ENCODE measurements around the gene CDCA5.
A peak's percentile ranks its signal among the peaks of the same experiment; 100 is the strongest.

CDCA5 gene

DNA sequence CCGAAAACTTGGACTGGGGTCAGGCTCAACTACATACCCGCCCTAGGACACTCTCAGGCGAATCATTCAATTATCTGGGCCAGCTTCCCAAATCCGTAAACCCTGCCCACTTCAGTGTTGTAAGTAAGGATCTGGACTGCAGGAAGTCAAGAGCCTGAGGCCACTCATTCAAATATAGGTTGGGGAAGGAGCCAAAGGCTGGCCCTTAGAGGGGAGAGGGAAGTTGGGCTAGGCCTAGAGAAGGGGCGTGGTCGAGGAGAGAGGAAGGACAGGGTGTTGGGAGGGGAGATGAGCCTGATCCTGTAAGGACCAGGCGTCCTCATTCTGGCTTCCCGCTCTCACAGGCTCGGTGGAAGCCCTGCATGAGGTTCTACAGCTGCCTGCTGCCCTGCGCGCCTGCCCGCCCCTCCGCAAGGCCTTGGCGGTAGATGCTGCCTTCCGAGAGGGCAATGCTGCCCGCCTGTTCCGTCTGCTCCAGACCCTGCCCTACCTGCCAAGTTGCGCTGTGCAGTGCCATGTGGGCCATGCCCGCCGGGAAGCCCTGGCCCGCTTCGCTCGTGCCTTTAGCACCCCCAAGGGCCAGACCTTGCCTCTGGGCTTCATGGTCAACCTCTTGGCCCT is 39.8 kb downstream of the CDCA5 start:
- no peak for DNase-seq (ENCODE audit: low read depth)

DNA sequence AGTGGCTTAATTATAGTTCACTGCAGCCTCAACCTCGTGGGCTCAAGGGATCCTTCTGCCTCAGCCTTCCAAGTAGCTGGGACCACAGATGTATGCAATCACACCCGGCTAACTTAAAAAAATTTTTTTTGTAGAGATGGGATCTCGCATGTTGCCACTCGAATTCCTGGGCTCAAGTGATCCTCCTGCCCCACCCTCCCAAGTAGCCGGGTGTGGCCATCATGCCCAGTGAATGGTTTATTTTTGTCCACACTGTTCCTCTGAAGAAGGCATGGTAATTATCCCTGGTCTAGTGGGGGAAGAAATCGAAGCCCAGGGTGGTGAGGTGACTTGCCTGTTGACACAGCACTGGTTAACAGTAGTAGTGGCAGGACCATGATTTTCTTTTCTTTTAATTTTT is 40.9 kb downstream of the CDCA5 start:
- no peak for DNase-seq (ENCODE audit: low read depth)

GRCh38 chr11:65040847-65041622 is 42.8 kb downstream of the CDCA5 start, which contains the start of gene SAC3D1:
TSS of gene SAC3D1 (plus strand) at chr11:65041210. CDS start at chr11:65041293, 83 bp downstream.
- DNase-seq (ENCODE audit: low read depth), result peak; percentile 76

- no peak for DNase-seq (ENCODE audit: low read depth)
Observed at GRCh38 chr11:65040520-65040846, 43.4 kb downstream of the CDCA5 start.

GRCh38 chr11:65036931-65037330 is 46.9 kb downstream of the CDCA5 start:
- DNase-seq (ENCODE audit: low read depth), result no peak

DNA sequence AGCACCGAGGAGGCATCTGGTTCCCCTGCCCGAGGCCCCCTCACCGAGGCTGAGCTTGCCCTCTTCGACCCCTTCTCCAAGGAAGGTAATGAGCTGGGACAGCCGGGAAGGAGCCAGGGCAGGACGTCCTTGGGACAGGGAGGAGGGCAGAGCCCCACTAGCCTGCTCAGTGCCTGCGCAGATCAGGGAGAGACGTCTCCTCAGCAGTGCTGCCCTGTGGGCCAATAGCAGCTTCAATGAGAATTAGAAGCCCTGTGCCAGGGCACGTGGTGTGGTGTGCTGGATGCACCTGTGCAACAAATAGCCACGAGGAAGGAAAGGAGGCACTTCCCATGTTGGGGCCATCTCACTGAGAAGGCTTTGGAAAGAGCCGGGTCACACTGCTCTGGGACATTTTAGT is 48.3 kb downstream of the CDCA5 start:
- no peak for DNase-seq (ENCODE audit: low read depth)

DNA sequence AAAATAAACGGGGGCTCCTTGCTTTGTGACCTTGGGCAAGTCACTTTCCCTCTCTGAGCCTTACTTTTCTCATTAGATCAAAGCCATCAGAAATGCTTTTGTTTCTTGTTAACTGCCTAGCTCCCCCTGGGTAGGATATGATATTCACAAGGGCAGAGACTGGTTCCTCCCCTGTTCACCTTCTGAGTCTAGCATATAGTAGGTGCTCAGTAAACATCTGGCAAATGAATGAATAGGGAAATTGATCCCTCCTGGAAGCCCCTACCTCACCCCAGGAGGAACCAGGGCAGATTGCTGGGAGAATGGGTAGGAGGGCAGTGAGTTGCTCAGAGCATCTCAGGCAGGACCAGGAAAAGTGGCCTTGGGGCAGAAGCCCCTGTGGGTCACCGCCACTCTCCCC is 49.4 kb downstream of the CDCA5 start:
- no peak for DNase-seq (ENCODE audit: low read depth)

DNA sequence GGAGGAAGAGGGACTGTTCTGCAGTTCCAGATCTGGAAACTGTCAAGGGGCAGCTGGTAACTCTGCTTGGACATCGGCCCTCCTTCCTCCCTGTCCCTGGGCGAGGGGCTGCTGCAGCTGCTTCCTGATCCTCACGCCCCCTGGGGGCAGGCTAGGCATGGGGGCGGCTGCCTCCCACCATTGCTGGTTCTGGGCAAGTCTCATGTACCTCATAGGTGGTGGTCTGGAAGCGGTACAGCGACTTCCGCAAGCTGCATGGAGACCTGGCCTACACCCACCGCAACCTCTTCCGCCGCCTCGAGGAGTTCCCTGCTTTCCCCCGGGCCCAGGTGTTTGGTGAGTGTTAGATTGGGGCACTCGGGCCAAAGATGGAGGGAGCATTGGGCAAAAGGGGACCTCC is 51.6 kb downstream of the CDCA5 start:
- no peak for DNase-seq (ENCODE audit: low read depth)
